Epithelial cell of proximal tubule (primary cell): ENCODE results near the gene PTOV1. TPM values are rescaled to one million over a fixed set of nuclear protein-coding genes. Genes with fewer than 3 reads are reported as not detected.
A peak's percentile ranks its signal among the peaks of the same experiment; 100 is the strongest.

Experiments
- DNase-seq: peaks from one replicate; pipeline ENCODE4 v3.0.0-alpha.2; 2011; ENCODE audit warnings: low read depth
- H3K4me3 ChIP-seq: 2 replicates; pipeline ENCODE4 v1.5.1; 2011; ENCODE audit warnings: low read depth, mild to moderate bottlenecking, low read length
- CTCF ChIP-seq: conservative IDR thresholded peaks from 2 replicates; pipeline ENCODE4 v1.5.1; 2012; ENCODE audit warnings: low read depth, mild to moderate bottlenecking, low read length
- total RNA-seq: library from RNA; depleted of rRNA; stranded (reverse); fragments of >200 nt; gene quantifications from 2 replicates; pipeline ENCODE4 v1.2.3, GENCODE V29; 2015

The PTOV1 gene
- total RNA-seq, 1 donor from 2014 or later: 121 TPM

GRCh38 chr19:49811328-49811727, 39.6 kb upstream of the PTOV1 start:
- H3K4me3 ChIP-seq: no peak overlapping the region
- no peak for TF ChIP-seq CTCF
- DNase-seq: no peak

GRCh38 chr19:49812452-49812996, 38.4 kb upstream of the PTOV1 start:
- no peak for TF ChIP-seq CTCF
- no peak for DNase-seq
- peak overlapping the region; percentile 87 for H3K4me3 ChIP-seq

GRCh38 chr19:49812997-49813861, 37.7 kb upstream of the PTOV1 start, which contains the start of gene FUZ:
TSS of gene FUZ (minus strand) at chr19:49813292. CDS start at chr19:49813106, 186 bp downstream.
- peak; percentile 27 for TF ChIP-seq CTCF
- peak; percentile 91 for DNase-seq
- peak within 1 kb of the TSS; percentile 87 for H3K4me3 ChIP-seq

GRCh38 chr19:49814010-49814409, 36.9 kb upstream of the PTOV1 start:
- TF ChIP-seq CTCF: no peak
- no peak for DNase-seq
- peak overlapping the region; percentile 87 for H3K4me3 ChIP-seq

- no peak overlapping the region for H3K4me3 ChIP-seq
- no peak for TF ChIP-seq CTCF
These were observed 34.4 kb upstream of the PTOV1 start for GRCh38 chr19:49816590-49816989.

GRCh38 chr19:49817964-49818648, 32.9 kb upstream of the PTOV1 start, which contains the start of gene MED25:
TSS of gene MED25 (plus strand) at chr19:49818289. CDS start at chr19:49818342, 53 bp downstream.
- peak; percentile 50 for DNase-seq
- peak within 1 kb of the TSS; percentile 100 for H3K4me3 ChIP-seq
- no peak for TF ChIP-seq CTCF

More at GRCh38 chr19:49816590-49816989, 34.4 kb upstream of the PTOV1 start:
- no peak for DNase-seq
